Muscle of arm (tissue), 12 donors: Measurements from ENCODE around the gene RIN2. TPM values are rescaled to one million over a fixed set of nuclear protein-coding genes. Genes with fewer than 3 reads are reported as not detected.
"Not testable (repeated sequence)": the region's sequence is repeated elsewhere in the genome, so short reads cannot be mapped to it uniquely, and the experiment has no call there.

Experiments
- DNase-seq: peaks from one replicate; pipeline ENCODE4 v3.0.0-alpha.2; 2013
- polyA plus RNA-seq, 12 donors: library from polyadenylated mRNA; unstranded; fragments of 120-200 nt; gene quantifications; one replicate each; pipeline ENCODE4 v1.2.1, GENCODE V29; 2013; ENCODE audit not compliant: insufficient read length in 12 of 12

Gene RIN2
- polyA plus RNA-seq, 12 donors: 21.0 to 208 (median 26.5) TPM

- DNase-seq: no peak
Measured at GRCh38 chr20:19785173-19785982, 27.3 kb downstream of the RIN2 start.

GRCh38 chr20:19785983-19786285 lies 27.9 kb downstream of the RIN2 start:
- no peak for DNase-seq

- peak; percentile 38 for DNase-seq
Measured at GRCh38 chr20:19786311-19786710, 28.3 kb downstream of the RIN2 start.

GRCh38 chr20:19787366-19787765 lies 29.3 kb downstream of the RIN2 start:
- DNase-seq: no peak

GRCh38 chr20:19789009-19789408 lies 31.0 kb downstream of the RIN2 start:
- no peak for DNase-seq

GRCh38 chr20:19789446-19789845 lies 31.4 kb downstream of the RIN2 start:
- no peak for DNase-seq

GRCh38 chr20:19791887-19792286 lies 33.8 kb downstream of the RIN2 start:
- no peak for DNase-seq

GRCh38 chr20:19793716-19794115 lies 35.7 kb downstream of the RIN2 start:
- DNase-seq: no peak

GRCh38 chr20:19794941-19795340 lies 36.9 kb downstream of the RIN2 start:
- DNase-seq: no peak

- no peak for DNase-seq
Measured at GRCh38 chr20:19799325-19799724, 41.3 kb downstream of the RIN2 start.

- no peak for DNase-seq
Measured at GRCh38 chr20:19802099-19802491, 44.0 kb downstream of the RIN2 start.

- DNase-seq: no peak
Measured at GRCh38 chr20:19802492-19803158, 44.6 kb downstream of the RIN2 start.

GRCh38 chr20:19806276-19806675 lies 48.2 kb downstream of the RIN2 start:
- not testable (repeated sequence) for DNase-seq

GRCh38 chr20:19806806-19807190 lies 48.7 kb downstream of the RIN2 start:
- no peak for DNase-seq

GRCh38 chr20:19807191-19807945 lies 49.3 kb downstream of the RIN2 start:
- DNase-seq: peak; percentile 67
